Neutrophil (primary cell): ENCODE data around the gene INSIG1.

Experiments
- H3K27ac ChIP-seq: fragments of 200-600 bp; sonication (generic); 2 replicates; pipeline ENCODE4 v1.5.1; 2016; ENCODE audit warnings: mild to moderate bottlenecking, moderate library complexity
- H3K27me3 ChIP-seq: fragments of 200-600 bp; sonication (generic); 2 replicates; pipeline ENCODE4 v1.6.0; 2016; ENCODE audit warnings: mild to moderate bottlenecking
- H3K36me3 ChIP-seq: fragments of 200-600 bp; sonication (generic); 2 replicates; pipeline ENCODE4 v1.5.1; 2017
- H3K4me1 ChIP-seq, 2 experiments: fragments of 200-600 bp in 1 of 2; sonication (generic) in 1 of 2; 1 replicate in 1 of 2; 2 replicates in 1 of 2; pipeline versions ENCODE4 v1.5.1 to v1.6.1; 2013 to 2016; ENCODE audit warnings: low read depth in 1 of 2, low read length in 1 of 2, mild to moderate bottlenecking in 1 of 2, moderate library complexity in 1 of 2; ENCODE audit not compliant: control insufficient read depth in 1 of 2, insufficient read depth in 1 of 2
- H3K4me3 ChIP-seq, 2 experiments: fragments of 200-600 bp in 1 of 2; sonication (generic) in 1 of 2; 1 replicate in 1 of 2; 2 replicates in 1 of 2; pipeline ENCODE4 v1.5.1; 2013 to 2016; ENCODE audit warnings: low read depth in 1 of 2, low read length in 1 of 2, mild to moderate bottlenecking in 1 of 2, moderate library complexity in 1 of 2
- H3K9me3 ChIP-seq: fragments of 200-600 bp; sonication (generic); 2 replicates; pipeline ENCODE4 v1.5.1; 2016
- CTCF ChIP-seq: fragments of 200-600 bp; sonication (generic); IDR thresholded peaks from 2 replicates; pipeline ENCODE4 v1.5.1; 2016; ENCODE audit warnings: antibody characterized with exemption

Gene INSIG1

GRCh38 chr7:155338632-155339320 is 41.1 kb downstream of the INSIG1 start:
- no peak overlapping the region for H3K27ac ChIP-seq
- H3K36me3 ChIP-seq, result no peaks in the 10 kb centered on the region
- H3K27me3 ChIP-seq, result peaks cover 46% of the 10 kb centered on the region
- no peaks in the 10 kb centered on the region for H3K4me1 ChIP-seq
- no peaks in the 10 kb centered on the region for H3K9me3 ChIP-seq
- no peak overlapping the region for H3K4me3 ChIP-seq
- TF ChIP-seq CTCF, result no peak

- Histone ChIP-seq H3K36me3 (no peaks in the 10 kb centered on the region), H3K9me3 (no peaks in the 10 kb centered on the region), H3K4me1 (peaks cover 1 to 3% of the 10 kb centered on the region in 2 experiments), H3K27ac (no peak overlapping the region), H3K4me3 (no peak overlapping the region), H3K27me3 (peaks cover 53% of the 10 kb centered on the region)
- TF ChIP-seq CTCF, result no peak
Measured at GRCh38 chr7:155339474-155339873, 41.8 kb downstream of the INSIG1 start.

- Histone ChIP-seq H3K4me1 (peaks cover 7 to 8% of the 10 kb centered on the region in 2 experiments), H3K27ac (no peak overlapping the region), H3K27me3 (peaks cover 58% of the 10 kb centered on the region), H3K4me3 (no peak overlapping the region), H3K9me3 (no peaks in the 10 kb centered on the region), H3K36me3 (no peaks in the 10 kb centered on the region)
- TF ChIP-seq CTCF, result no peak
Measured at GRCh38 chr7:155340071-155340531, 42.4 kb downstream of the INSIG1 start.

GRCh38 chr7:155340721-155341120 is 43.0 kb downstream of the INSIG1 start:
- no peak for TF ChIP-seq CTCF
- no peaks in the 10 kb centered on the region for H3K9me3 ChIP-seq
- peaks cover 9 to 12% of the 10 kb centered on the region in 2 experiments for H3K4me1 ChIP-seq
- H3K27ac ChIP-seq, result no peak overlapping the region
- peaks cover 59% of the 10 kb centered on the region for H3K27me3 ChIP-seq
- H3K36me3 ChIP-seq, result no peaks in the 10 kb centered on the region
- no peak overlapping the region for H3K4me3 ChIP-seq

GRCh38 chr7:155341463-155341983 is 43.8 kb downstream of the INSIG1 start:
- peaks cover 53% of the 10 kb centered on the region for H3K27me3 ChIP-seq
- H3K4me1 ChIP-seq, result peaks cover 9 to 12% of the 10 kb centered on the region in 2 experiments
- no peaks in the 10 kb centered on the region for H3K36me3 ChIP-seq
- H3K9me3 ChIP-seq, result no peaks in the 10 kb centered on the region
- no peak for TF ChIP-seq CTCF
- no peak overlapping the region for H3K27ac ChIP-seq
- no peak overlapping the region for H3K4me3 ChIP-seq
